Breast epithelium (tissue), 3 donors: ENCODE measurements around the gene ZBTB43.

Source experiments
- POLR2AphosphoS5 ChIP-seq, 3 donors: sonication (generic); formaldehyde crosslinking; IDR thresholded peaks; one replicate each; pipeline ENCODE4 v1.6.1; 2017; ENCODE audit warnings: antibody characterized with exemption in 3 of 3
- TF ChIP-seq, protein P1 (sequence below), 3 donors: fragments of 450-650 bp; IDR thresholded peaks; one replicate each; pipeline ENCODE4 v1.5.1; 2016 to 2017; ENCODE audit warnings: antibody characterized with exemption in 3 of 3, mild to moderate bottlenecking in 3 of 3, moderate library complexity in 3 of 3

- TF ChIP-seq, protein P1, sequence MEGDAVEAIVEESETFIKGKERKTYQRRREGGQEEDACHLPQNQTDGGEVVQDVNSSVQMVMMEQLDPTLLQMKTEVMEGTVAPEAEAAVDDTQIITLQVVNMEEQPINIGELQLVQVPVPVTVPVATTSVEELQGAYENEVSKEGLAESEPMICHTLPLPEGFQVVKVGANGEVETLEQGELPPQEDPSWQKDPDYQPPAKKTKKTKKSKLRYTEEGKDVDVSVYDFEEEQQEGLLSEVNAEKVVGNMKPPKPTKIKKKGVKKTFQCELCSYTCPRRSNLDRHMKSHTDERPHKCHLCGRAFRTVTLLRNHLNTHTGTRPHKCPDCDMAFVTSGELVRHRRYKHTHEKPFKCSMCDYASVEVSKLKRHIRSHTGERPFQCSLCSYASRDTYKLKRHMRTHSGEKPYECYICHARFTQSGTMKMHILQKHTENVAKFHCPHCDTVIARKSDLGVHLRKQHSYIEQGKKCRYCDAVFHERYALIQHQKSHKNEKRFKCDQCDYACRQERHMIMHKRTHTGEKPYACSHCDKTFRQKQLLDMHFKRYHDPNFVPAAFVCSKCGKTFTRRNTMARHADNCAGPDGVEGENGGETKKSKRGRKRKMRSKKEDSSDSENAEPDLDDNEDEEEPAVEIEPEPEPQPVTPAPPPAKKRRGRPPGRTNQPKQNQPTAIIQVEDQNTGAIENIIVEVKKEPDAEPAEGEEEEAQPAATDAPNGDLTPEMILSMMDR (IDR thresholded peaks at IDR 0.05) = no peak
- no peak for TF ChIP-seq POLR2AphosphoS5 (IDR thresholded peaks at IDR 0.05)
These were observed 29.0 kb downstream of the ZBTB43 start for GRCh38 chr9:126833710-126834345.
